Caco-2 (cell line): ENCODE measurements around the gene CFB. TPM values are rescaled to one million over a fixed set of nuclear protein-coding genes. Genes with fewer than 3 reads are reported as not detected.

Experiments used
- BruUV-seq: library from RNA; stranded (reverse); fragments of 400-500 nt; replicated peaks from 2 replicates; lab custom pipeline; 2021; lab: Mats Ljungman, UMichigan
- CTCF ChIA-PET: fragments of 300-600 bp; sonication (Branson Sonifier 250); formaldehyde crosslinking; loops from one replicate; lab custom pipeline; 2022; ENCODE audit warnings: antibody characterized with exemption; lab: Charles Lee
- POLR2A ChIA-PET: fragments of 300-600 bp; sonication (Branson Sonifier 250); formaldehyde crosslinking; loops from one replicate; lab custom pipeline; 2022; ENCODE audit warnings: antibody characterized with exemption; lab: Charles Lee
- DNase-seq, 2 experiments: peaks; one replicate each; pipeline versions ENCODE4 v3.0.0 to v3.0.0-alpha.2; 2020 to 2022
- H3K27me3 ChIP-seq: replicated peaks from 2 replicates; pipeline ENCODE4 v1.6.0; 2011; ENCODE audit warnings: low read length; ENCODE audit not compliant: control insufficient read depth, insufficient read depth
- H3K36me3 ChIP-seq: 2 replicates; pipeline ENCODE4 v1.5.1; 2011; ENCODE audit warnings: low read length; ENCODE audit not compliant: control insufficient read depth, insufficient read depth
- H3K4me1 ChIP-seq: fragments of 250-450 bp; sonication (Bioruptor Pico); 2 replicates; pipeline ENCODE4 v1.5.1; 2020; ENCODE audit warnings: mild to moderate bottlenecking
- H3K4me3 ChIP-seq: 2 replicates; pipeline ENCODE4 v1.5.1; 2011; ENCODE audit warnings: low read depth, mild to moderate bottlenecking, control low read depth, low read length
- H3K9me3 ChIP-seq: fragments of 250-450 bp; sonication (Bioruptor Pico); 2 replicates; pipeline ENCODE4 v1.5.1; 2020; ENCODE audit warnings: mild to moderate bottlenecking, moderate library complexity
- H3K27ac Mint-ChIP-seq: one replicate; pipeline ENCODE4 v1.8.0; 2022; ENCODE audit warnings: mixed read lengths; ENCODE audit not compliant: unreplicated experiment
- H3K27me3 Mint-ChIP-seq: one replicate; pipeline ENCODE4 v1.8.0; 2022; ENCODE audit warnings: mixed read lengths; ENCODE audit not compliant: insufficient read depth, unreplicated experiment
- H3K36me3 Mint-ChIP-seq: one replicate; pipeline ENCODE4 v1.8.0; 2022; ENCODE audit warnings: mild to moderate bottlenecking, mixed read lengths; ENCODE audit not compliant: insufficient read depth, unreplicated experiment
- H3K4me1 Mint-ChIP-seq: one replicate; pipeline ENCODE4 v1.8.0; 2022; ENCODE audit warnings: low read depth, mixed read lengths; ENCODE audit not compliant: unreplicated experiment
- H3K4me3 Mint-ChIP-seq: one replicate; pipeline ENCODE4 v1.8.0; 2022; ENCODE audit warnings: mild to moderate bottlenecking, moderate library complexity, mixed read lengths; ENCODE audit not compliant: unreplicated experiment
- H3K9me3 Mint-ChIP-seq: one replicate; pipeline ENCODE4 v1.8.0; 2022; ENCODE audit warnings: mixed read lengths; ENCODE audit not compliant: unreplicated experiment
- intact Hi-C: fragments of 100-400 bp; cut with micrococcal nuclease; formaldehyde crosslinking; loops from one replicate; pipeline ENCODE4 v1.10.0; 2022; ENCODE audit not compliant: unreplicated experiment
- total RNA-seq: library from RNA; stranded (reverse); gene quantifications from 2 replicates; pipeline ENCODE4 v1.2.3, GENCODE V29; 2022
- TF ChIP-seq, protein P1 (sequence below), 2 experiments: fragments of 200-600 bp in 1 of 2; IDR thresholded peaks; 1 replicate in 1 of 2; 2 replicates in 1 of 2; pipeline versions ENCODE4 v1.5.1 to v1.8.0; 2011 to 2022; ENCODE audit warnings: antibody characterized with exemption in 1 of 2, control low read depth in 1 of 2, inconsistent platforms in 1 of 2, low read depth in 1 of 2, low read length in 1 of 2, mild to moderate bottlenecking in 1 of 2, moderate library complexity in 1 of 2; ENCODE audit not compliant: insufficient read depth in 1 of 2, severe bottlenecking in 1 of 2, unreplicated experiment in 1 of 2

The CFB gene
- total RNA-seq, 1 experiment from 2014 or later, result 32.1 TPM

DNA sequence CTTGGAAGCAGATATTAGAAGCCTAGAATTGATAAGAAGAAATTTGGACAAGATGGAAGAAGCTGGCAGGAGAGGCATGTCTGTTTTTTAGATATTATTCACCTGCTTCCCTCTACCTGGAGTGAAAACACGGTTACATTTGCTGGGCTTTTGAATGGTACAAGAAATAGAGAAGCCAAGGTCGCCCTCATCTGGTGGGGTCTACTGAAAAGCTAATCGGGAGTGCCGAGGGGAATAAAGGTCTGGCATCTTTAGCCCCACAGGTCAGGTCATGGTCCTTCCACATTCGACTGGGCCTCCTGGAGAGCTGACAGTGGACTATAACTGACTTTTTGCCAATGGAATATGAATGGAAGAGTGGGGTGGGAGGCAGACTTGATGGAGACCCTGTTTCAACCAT, 23.0 kb upstream of the CFB start:
- no TSS peak for BruUV-seq

GRCh38 chr6:31927242-31927862, 18.5 kb upstream of the CFB start, which contains the start of gene C2:
Gene C2 (plus strand): TSS chr6:31927717. CDS start chr6:31927753, 36 bp downstream.
- H3K4me1 Mint-ChIP-seq, result no peaks in the 10 kb centered on the region
- TF ChIP-seq, protein P1, sequence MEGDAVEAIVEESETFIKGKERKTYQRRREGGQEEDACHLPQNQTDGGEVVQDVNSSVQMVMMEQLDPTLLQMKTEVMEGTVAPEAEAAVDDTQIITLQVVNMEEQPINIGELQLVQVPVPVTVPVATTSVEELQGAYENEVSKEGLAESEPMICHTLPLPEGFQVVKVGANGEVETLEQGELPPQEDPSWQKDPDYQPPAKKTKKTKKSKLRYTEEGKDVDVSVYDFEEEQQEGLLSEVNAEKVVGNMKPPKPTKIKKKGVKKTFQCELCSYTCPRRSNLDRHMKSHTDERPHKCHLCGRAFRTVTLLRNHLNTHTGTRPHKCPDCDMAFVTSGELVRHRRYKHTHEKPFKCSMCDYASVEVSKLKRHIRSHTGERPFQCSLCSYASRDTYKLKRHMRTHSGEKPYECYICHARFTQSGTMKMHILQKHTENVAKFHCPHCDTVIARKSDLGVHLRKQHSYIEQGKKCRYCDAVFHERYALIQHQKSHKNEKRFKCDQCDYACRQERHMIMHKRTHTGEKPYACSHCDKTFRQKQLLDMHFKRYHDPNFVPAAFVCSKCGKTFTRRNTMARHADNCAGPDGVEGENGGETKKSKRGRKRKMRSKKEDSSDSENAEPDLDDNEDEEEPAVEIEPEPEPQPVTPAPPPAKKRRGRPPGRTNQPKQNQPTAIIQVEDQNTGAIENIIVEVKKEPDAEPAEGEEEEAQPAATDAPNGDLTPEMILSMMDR (IDR thresholded peaks at IDR 0.05; ENCODE audit: insufficient read depth in 1 of 2, low read depth in 1 of 2, low read length in 1 of 2, severe bottlenecking in 1 of 2, unreplicated experiment in 1 of 2), result no peak
- no peak within 1 kb of the TSS for H3K27ac Mint-ChIP-seq
- Histone ChIP-seq H3K4me1 (peaks cover 3% of the 10 kb centered on the region; the same call in 1 of the 2 replicates), H3K9me3 (no peaks in the 10 kb centered on the region), H3K4me3 (0 out of 2 replicates have a peak within 1 kb of the TSS, but pooled peaks have one; percentile 11), H3K27me3 (no peaks in the 10 kb centered on the region), H3K36me3 (no peaks in the 10 kb centered on the region; the same call in 1 of the 2 replicates)
- intact Hi-C loops, result no loop called here
- DNase-seq, result no peak
- no peaks in the 10 kb centered on the region for H3K27me3 Mint-ChIP-seq
- CTCF ChIA-PET, result no interaction called here
- H3K4me3 Mint-ChIP-seq, result no peak within 1 kb of the TSS
- POLR2A ChIA-PET, result no interaction called here
- no peaks in the 10 kb centered on the region for H3K9me3 Mint-ChIP-seq
- no peaks in the 10 kb centered on the region for H3K36me3 Mint-ChIP-seq
- BruUV-seq, result no TSS peak

More for the DNA sequence above, 23.0 kb upstream of the CFB start:
- H3K27me3 Mint-ChIP-seq, result no peaks in the 10 kb centered on the region
- peaks cover 16% of the 10 kb centered on the region for H3K4me1 Mint-ChIP-seq
- TF ChIP-seq, protein P1 (IDR thresholded peaks at IDR 0.05; ENCODE audit: insufficient read depth in 1 of 2, low read depth in 1 of 2, low read length in 1 of 2, severe bottlenecking in 1 of 2, unreplicated experiment in 1 of 2), result peak in 1 of 2 experiments; percentile 40
- H3K4me3 ChIP-seq, result no peak overlapping the region
- H3K4me1 ChIP-seq, result peaks cover 18% of the 10 kb centered on the region
- H3K9me3 ChIP-seq, result no peaks in the 10 kb centered on the region
- POLR2A ChIA-PET, result interaction anchor here (0.8 to 1.0 kb wide), 2 partner anchors 24 to 116 kb away, joined by 3 read pairs; partner anchors contain the start of gene LSM2
- no peaks in the 10 kb centered on the region for H3K36me3 Mint-ChIP-seq
- H3K4me3 Mint-ChIP-seq, result no peak overlapping the region
- intact Hi-C loops, result no loop called here
- CTCF ChIA-PET, result interaction anchor here (0.5 to 1.6 kb wide), 6 partner anchors 15 to 150 kb away, joined by 3 to 6 read pairs (median 3); partner anchors contain the start of gene NEU1
- no peaks in the 10 kb centered on the region for H3K27me3 ChIP-seq
- H3K9me3 Mint-ChIP-seq, result no peaks in the 10 kb centered on the region
- DNase-seq, result peak in 1 of 2 experiments; percentile 55
- no peaks in the 10 kb centered on the region; the same call in 1 of the 2 replicates for H3K36me3 ChIP-seq
- no peak overlapping the region for H3K27ac Mint-ChIP-seq

GRCh38 chr6:31927863-31928671, 17.8 kb upstream of the CFB start:
- Histone ChIP-seq H3K27me3 (no peaks in the 10 kb centered on the region), H3K9me3 (no peaks in the 10 kb centered on the region), H3K36me3 (no peaks in the 10 kb centered on the region; the same call in 1 of the 2 replicates), H3K4me3 (0 out of 2 replicates have a peak overlapping the region, but pooled peaks have one; percentile 11), H3K4me1 (peaks cover 3% of the 10 kb centered on the region; the same call in 1 of the 2 replicates)
- TF ChIP-seq, protein P1 (IDR thresholded peaks at IDR 0.05; ENCODE audit: insufficient read depth in 1 of 2, low read depth in 1 of 2, low read length in 1 of 2, severe bottlenecking in 1 of 2, unreplicated experiment in 1 of 2), result no peak
- intact Hi-C loops, result no loop called here
- ChIA-PET CTCF (no interaction called here), POLR2A (no interaction called here)
- no TSS peak for BruUV-seq
- H3K36me3 Mint-ChIP-seq, result no peaks in the 10 kb centered on the region
- H3K27ac Mint-ChIP-seq, result no peak overlapping the region
- H3K9me3 Mint-ChIP-seq, result no peaks in the 10 kb centered on the region
- no peak overlapping the region for H3K4me3 Mint-ChIP-seq
- H3K4me1 Mint-ChIP-seq, result no peaks in the 10 kb centered on the region
- H3K27me3 Mint-ChIP-seq, result no peaks in the 10 kb centered on the region
- no peak for DNase-seq
